ENCODE data around the gene DGCR2.

GRCh38 chr22:19018256-19018655 is 104.0 kb downstream of the DGCR2 start:
- TF ChIP-seq, protein P1, sequence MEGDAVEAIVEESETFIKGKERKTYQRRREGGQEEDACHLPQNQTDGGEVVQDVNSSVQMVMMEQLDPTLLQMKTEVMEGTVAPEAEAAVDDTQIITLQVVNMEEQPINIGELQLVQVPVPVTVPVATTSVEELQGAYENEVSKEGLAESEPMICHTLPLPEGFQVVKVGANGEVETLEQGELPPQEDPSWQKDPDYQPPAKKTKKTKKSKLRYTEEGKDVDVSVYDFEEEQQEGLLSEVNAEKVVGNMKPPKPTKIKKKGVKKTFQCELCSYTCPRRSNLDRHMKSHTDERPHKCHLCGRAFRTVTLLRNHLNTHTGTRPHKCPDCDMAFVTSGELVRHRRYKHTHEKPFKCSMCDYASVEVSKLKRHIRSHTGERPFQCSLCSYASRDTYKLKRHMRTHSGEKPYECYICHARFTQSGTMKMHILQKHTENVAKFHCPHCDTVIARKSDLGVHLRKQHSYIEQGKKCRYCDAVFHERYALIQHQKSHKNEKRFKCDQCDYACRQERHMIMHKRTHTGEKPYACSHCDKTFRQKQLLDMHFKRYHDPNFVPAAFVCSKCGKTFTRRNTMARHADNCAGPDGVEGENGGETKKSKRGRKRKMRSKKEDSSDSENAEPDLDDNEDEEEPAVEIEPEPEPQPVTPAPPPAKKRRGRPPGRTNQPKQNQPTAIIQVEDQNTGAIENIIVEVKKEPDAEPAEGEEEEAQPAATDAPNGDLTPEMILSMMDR (IDR thresholded peaks at IDR 0.05; ENCODE audit: borderline replicate concordance, extremely low read depth, low read length, poor library complexity, severe bottlenecking), result no peak
- TF ChIP-seq EZH2 (IDR thresholded peaks at IDR 0.05; ENCODE audit: borderline replicate concordance, low read depth, low read length, severe bottlenecking), result no peak

All from DND-41 (cell line).